K562 (cell line): ENCODE results near the gene ARMC12. TPM values are rescaled to one million over a fixed set of nuclear protein-coding genes. Genes with fewer than 3 reads are reported as not detected.

ENCODE experiments used
- ATAC-seq: fragments of 200-7000 bp; cut with Tn5 transposase; 3 replicates; pipeline ENCODE4 v1.9.1; 2020; ENCODE audit warnings: moderate library complexity
- BruUV-seq: library from RNA; stranded (reverse); fragments of 400-500 nt; replicated peaks from 2 replicates; lab custom pipeline; 2021; lab: Mats Ljungman, UMichigan
- CTCF ChIA-PET: fragments of 300-600 bp; formaldehyde crosslinking; extraction: SDS; loops from one replicate; lab custom pipeline; 2021; ENCODE audit warnings: low intra/inter-chr PET ratio; lab: Yijun Ruan, JAX
- POLR2A ChIA-PET: fragments of 300-600, 350-650 bp; sonication (Branson Sonifier 250); formaldehyde crosslinking; extraction: SDS; loops from one replicate; lab custom pipeline; 2021; ENCODE audit warnings: antibody characterized with exemption, inconsistent platforms; lab: Yijun Ruan, JAX
- DNase-seq, 4 experiments: peaks; one replicate each; pipeline versions ENCODE4 v3.0.0 to v3.0.0-alpha.2; 2011 to 2018; ENCODE audit warnings: low spot score in 3 of 4, mixed read lengths in 3 of 4; ENCODE audit errors: extremely low read depth in 1 of 4
- FAIRE-seq: peaks from 2 replicates; lab custom pipeline; 2011; peaks lifted over from hg19 to GRCh38; lab: Jason Lieb, UNC
- H2AFZ ChIP-seq: 2 replicates; pipeline ENCODE4 v1.6.0; 2011; ENCODE audit warnings: low read depth, low read length, control low read depth, inconsistent platforms
- H3K27ac ChIP-seq: fragments of 200-600 bp; 3 replicates; pipeline ENCODE4 v1.8.0; 2011; ENCODE audit warnings: low read depth, mild to moderate bottlenecking, control low read depth, inconsistent platforms, low read length, moderate library complexity, mixed read lengths; ENCODE audit errors: extremely low read depth
- H3K27me3 ChIP-seq, 2 experiments: fragments of 300-600 bp in 1 of 2; 2 replicates in 1 of 2; 3 replicates in 1 of 2; pipeline versions ENCODE4 v1.6.0 to v1.8.0; 2011; ENCODE audit warnings: inconsistent platforms in 2 of 2, low read length in 2 of 2, mild to moderate bottlenecking in 1 of 2, mixed read lengths in 1 of 2, moderate library complexity in 1 of 2; ENCODE audit not compliant: control insufficient read depth in 2 of 2, insufficient read depth in 2 of 2
- H3K36me3 ChIP-seq: fragments of 300-600 bp; 3 replicates; pipeline ENCODE4 v1.8.0; 2011; ENCODE audit warnings: mild to moderate bottlenecking, low read length, inconsistent platforms; ENCODE audit not compliant: control insufficient read depth, insufficient read depth
- H3K4me1 ChIP-seq, 2 experiments: fragments of 200-600 bp in 1 of 2; replicated peaks in 1 of 2; 2 replicates in 1 of 2; 3 replicates in 1 of 2; pipeline versions ENCODE4 v1.5.1 to v1.8.0; 2011; ENCODE audit warnings: inconsistent platforms in 2 of 2, low read length in 2 of 2, mild to moderate bottlenecking in 1 of 2, mixed read lengths in 1 of 2, moderate library complexity in 1 of 2; ENCODE audit not compliant: control insufficient read depth in 2 of 2, insufficient read depth in 2 of 2
- H3K4me2 ChIP-seq: 2 replicates; pipeline ENCODE4 v1.6.1; 2011; ENCODE audit warnings: low read length, control low read depth, inconsistent platforms, mixed read lengths; ENCODE audit not compliant: insufficient read depth
- H3K4me3 ChIP-seq: fragments of 200-600 bp; sonication (generic), shearing (Covaris generic); 2 replicates; pipeline ENCODE4 v1.5.1; 2016; ENCODE audit warnings: control low read depth, inconsistent platforms
- H3K79me2 ChIP-seq: fragments of 200-600 bp; 3 replicates; pipeline ENCODE4 v1.8.0; 2011; ENCODE audit warnings: low read length, inconsistent platforms; ENCODE audit not compliant: control insufficient read depth, insufficient read depth
- H3K9ac ChIP-seq, 2 experiments: 2 replicates each; pipeline versions ENCODE4 v1.6.0 to v1.6.1; 2011; ENCODE audit warnings: low read depth in 2 of 2, low read length in 2 of 2, control low read depth in 1 of 2, inconsistent platforms in 1 of 2, mild to moderate bottlenecking in 1 of 2, mixed read lengths in 1 of 2; ENCODE audit not compliant: insufficient read depth in 1 of 2
- H3K9me1 ChIP-seq: one replicate; pipeline ENCODE4 v1.6.0; 2011; ENCODE audit warnings: inconsistent platforms, mild to moderate bottlenecking, low read length, moderate library complexity; ENCODE audit not compliant: control insufficient read depth, insufficient read depth
- H3K9me3 ChIP-seq: replicated peaks from 2 replicates; pipeline ENCODE4 v1.5.1; 2011; ENCODE audit warnings: low read depth, low read length, inconsistent platforms; ENCODE audit not compliant: control insufficient read depth, insufficient read depth
- H4K20me1 ChIP-seq: replicated peaks from 2 replicates; pipeline ENCODE4 v1.6.1; 2011; ENCODE audit warnings: low read length, inconsistent platforms, mixed read lengths; ENCODE audit not compliant: control insufficient read depth, insufficient read depth
- ATF3 ChIP-seq, 2 experiments: fragments of 450-650 bp in 1 of 2; sonication (generic) in 1 of 2; formaldehyde crosslinking in 1 of 2; IDR thresholded peaks in 1 of 2; conservative IDR thresholded peaks in 1 of 2; 2 replicates each; pipeline versions ENCODE4 v1.6.1 to v1.8.1; 2016 to 2023; ENCODE audit warnings: mild to moderate bottlenecking in 2 of 2, moderate library complexity in 2 of 2, inconsistent platforms in 1 of 2, missing genetic modification reagents in 1 of 2
- CLOCK ChIP-seq: fragments of 250-450 bp; sonication (Bioruptor Pico); IDR thresholded peaks from 2 replicates; pipeline ENCODE4 v1.4.0; 2020; ENCODE audit warnings: mild to moderate bottlenecking, moderate library complexity, borderline replicate concordance
- LCOR ChIP-seq: sonication (generic); formaldehyde crosslinking; IDR thresholded peaks from 2 replicates; pipeline ENCODE4 v1.8.0; 2022; ENCODE audit warnings: mild to moderate bottlenecking, missing genetic modification reagents
- MAFK ChIP-seq: IDR thresholded peaks from 2 replicates; pipeline ENCODE4 v1.6.1; 2011; ENCODE audit warnings: low read length, improper control_type of control experiment
- NFE2 ChIP-seq: IDR thresholded peaks from 2 replicates; pipeline ENCODE4 v1.6.1; 2014; ENCODE audit warnings: antibody characterized with exemption, low read depth
- NR3C1 ChIP-seq: sonication (generic); formaldehyde crosslinking; IDR thresholded peaks from 2 replicates; pipeline ENCODE4 v1.8.1; 2022; ENCODE audit warnings: missing genetic modification reagents
- NRF1 ChIP-seq, 2 experiments: fragments of 450-650 bp; IDR thresholded peaks in 1 of 2; conservative IDR thresholded peaks in 1 of 2; 2 replicates each; pipeline ENCODE4 v1.6.1; 2014; ENCODE audit warnings: mild to moderate bottlenecking in 2 of 2
- SPI1 ChIP-seq: IDR thresholded peaks from 2 replicates; pipeline ENCODE4 v1.6.1; 2011; ENCODE audit warnings: low read depth, low read length, control low read depth, borderline replicate concordance
- SRSF7 ChIP-seq: fragments of 200-400 bp; formaldehyde crosslinking; optimal IDR thresholded peaks from 2 replicates; pipeline ENCODE3; 2017; ENCODE audit warnings: mild to moderate bottlenecking, low read depth, low read length
- USF1 ChIP-seq: sonication (generic); formaldehyde crosslinking; IDR thresholded peaks from 2 replicates; pipeline ENCODE4 v1.9.0; 2022; ENCODE audit warnings: mild to moderate bottlenecking, missing genetic modification reagents
- ZNF12 ChIP-seq: sonication (generic); formaldehyde crosslinking; IDR thresholded peaks from 2 replicates; pipeline ENCODE4 v1.4.0; 2020; ENCODE audit warnings: mild to moderate bottlenecking, missing genetic modification reagents
- ZNF436 ChIP-seq: fragments of 250-450, 450-650 bp; sonication (Bioruptor Pico); formaldehyde crosslinking; IDR thresholded peaks from 2 replicates; pipeline ENCODE4 v1.7.0; 2020; ENCODE audit warnings: mild to moderate bottlenecking
- ZNF507 ChIP-seq: conservative IDR thresholded peaks from 2 replicates; pipeline ENCODE4 v1.6.1; 2017; ENCODE audit warnings: missing genetic modification characterization, missing compliant biosample characterization
- ZNF589 ChIP-seq: fragments of 200-800 bp; sonication (Bioruptor generic); IDR thresholded peaks from 2 replicates; pipeline ENCODE4 v1.6.1; 2016; ENCODE audit warnings: low read depth, missing genetic modification characterization, missing compliant biosample characterization
- WGBS: fragments of 100-300 bp; shearing (Covaris generic); methylation state at CpG from one replicate; pipeline ENCODE4 v1.1.6; 2016; ENCODE audit warnings: low coverage, mixed read lengths; ENCODE audit not compliant: insufficient coverage; ENCODE audit errors: missing lambda C conversion rate; 5-methylcytosine and 5-hydroxymethylcytosine counted together
- in situ Hi-C: fragments of 300-500 bp; cut with MboI; formaldehyde crosslinking; loops from 4 replicates; pipeline ENCODE4 v1.15.0; 2018; ENCODE audit warnings: inconsistent platforms, mixed read lengths
- intact Hi-C: fragments of 100-400 bp; cut with micrococcal nuclease; formaldehyde crosslinking; loops from 2 replicates; pipeline ENCODE4 v1.14.2; 2022
- polyA plus RNA-seq, 8 experiments: library from polyadenylated mRNA; depleted of rRNA in 4 of 8; stranded (reverse) in 5 of 8; unstranded in 3 of 8; fragments of >200 nt; fragmentation: Nextera tagmentation in 2 of 8; fragmentation: Illumina TruSeq in 1 of 8; extraction: Ambion mirVana in 2 of 8; extraction: Trizol in 1 of 8; gene quantifications; 2 replicates each; pipeline versions ENCODE4 v1.2.1 to v1.2.3, GENCODE V29; 2011 to 2014; ENCODE audit warnings: inconsistent platforms in 1 of 8, missing spikeins in 1 of 8
- total RNA-seq, 7 experiments: library from RNA; depleted of rRNA in 6 of 7; stranded (reverse); fragments of >200 nt in 6 of 7; fragmentation: Illumina TruSeq in 2 of 7; extraction: Trizol in 2 of 7; gene quantifications; 2 replicates each; pipeline versions ENCODE4 v1.2.1 to v1.2.3, GENCODE V29; 2011 to 2021; ENCODE audit warnings: low replicate concordance in 1 of 7

Gene ARMC12
- total and polyA plus RNA-seq, 9 of the 15 experiments (the other 6 are each of a cell fraction or from before 2014, with no cell fraction given) = 0.09 to 0.58 (median 0.31) TPM; not detected in 3

- no peak for TF ChIP-seq NR3C1 (CRISPR knock-in tag)
- TF ChIP-seq ZNF436 (CRISPR knock-in tag) = no peak
- TF ChIP-seq SPI1 = no peak
These were observed 53.9 kb downstream of the ARMC12 start (continued) for GRCh38 chr6:35790683-35791082.

- DNase-seq (peak in 1 of 4 experiments; percentile 37), FAIRE-seq (no peak), ATAC-seq (peak; percentile 67)
- H3K79me2 ChIP-seq = no peaks in the 10 kb centered on the region
- H3K36me3 ChIP-seq = no peaks in the 10 kb centered on the region
- in situ Hi-C loops (no loop called here), intact Hi-C loops (no loop called here)
- WGBS = 7% methylated on average over 17 of the region's 17 CpGs
- H4K20me1 ChIP-seq = peaks cover 3% of the 10 kb centered on the region; the same call in 1 of the 2 replicates
- H3K9me1 ChIP-seq = peaks cover 3% of the 10 kb centered on the region
- ChIA-PET CTCF (no interaction called here), POLR2A (interaction anchor here (0.6 to 1.5 kb wide), 6 partner anchors 10 to 802 kb away, joined by 3 to 4 read pairs (median 4); partner anchors contain the start of gene LHFPL5)
- H3K9me3 ChIP-seq = no peaks in the 10 kb centered on the region
- no peak overlapping the region for H3K4me2 ChIP-seq
- peaks cover 31 to 70% of the 10 kb centered on the region in 2 experiments for H3K27me3 ChIP-seq
- no peak overlapping the region for H3K4me3 ChIP-seq
- no TSS peak for BruUV-seq
- H3K9ac ChIP-seq = no peak overlapping the region
- no peak overlapping the region for H2AFZ ChIP-seq
- no peaks in the 10 kb centered on the region for H3K4me1 ChIP-seq
- H3K27ac ChIP-seq = no peak overlapping the region
- TF ChIP-seq ZNF12 = no peak
- peak; percentile 61 for TF ChIP-seq ATF3 (IDR thresholded peaks at IDR 0.05)
- TF ChIP-seq ATF3 (CRISPR knock-in tag; conservative IDR thresholded peaks at IDR 0.05) = no peak
- TF ChIP-seq MAFK = peak; percentile 66; the same call in 1 of the 2 replicates
- TF ChIP-seq NRF1 (conservative IDR thresholded peaks at IDR 0.05 in 1 of 2, IDR thresholded peaks at IDR 0.05 in 1 of 2) = peak; percentile 64 to 72
- peak; percentile 41 for TF ChIP-seq USF1 (CRISPR knock-in tag)
- TF ChIP-seq SRSF7 = no peak
- TF ChIP-seq LCOR (CRISPR knock-in tag) = no peak
- TF ChIP-seq ZNF589 (CRISPR knock-in tag) = no peak
- TF ChIP-seq CLOCK (CRISPR knock-in tag) = no peak
- TF ChIP-seq ZNF507 = no peak
- peak; percentile 64; the same call in 1 of the 2 replicates for TF ChIP-seq NFE2
These were observed 58.0 kb downstream of the ARMC12 start for GRCh38 chr6:35794536-35795452.
